Stimulated activated CD4-positive, alpha-beta T cell treated with anti-CD3 and anti-CD28 coated beads, Interleukin-4, amount 100 ng/mL, for 48 hours (primary cell): Measurements from ENCODE around the gene XXYLT1.
"Not testable (repeated sequence)": the region's sequence is repeated elsewhere in the genome, so short reads cannot be mapped to it uniquely, and the experiment has no call there.

Experiments
- DNase-seq, 2 donors: peaks; one replicate each; pipeline ENCODE4 v3.0.0-alpha.2; 2020; ENCODE audit warnings: low read depth in 2 of 2

Gene XXYLT1

GRCh38 chr3:195207731-195208130, 63.2 kb downstream of the XXYLT1 start:
- DNase-seq: no peak

GRCh38 chr3:195207056-195207455, 63.9 kb downstream of the XXYLT1 start:
- no peak for DNase-seq

- DNase-seq: no peak
These were observed 66.4 kb downstream of the XXYLT1 start for GRCh38 chr3:195204360-195205163.

- DNase-seq: no peak
These were observed 67.4 kb downstream of the XXYLT1 start for GRCh38 chr3:195203606-195204005.

GRCh38 chr3:195201295-195201694, 69.7 kb downstream of the XXYLT1 start:
- no peak for DNase-seq

GRCh38 chr3:195200010-195200822, 70.7 kb downstream of the XXYLT1 start:
- no peak for DNase-seq

GRCh38 chr3:195198426-195199346, 72.3 kb downstream of the XXYLT1 start:
- DNase-seq: no peak

GRCh38 chr3:195197765-195198425, 73.1 kb downstream of the XXYLT1 start:
- no peak for DNase-seq

GRCh38 chr3:195196266-195196665, 74.7 kb downstream of the XXYLT1 start:
- no peak for DNase-seq

GRCh38 chr3:195195321-195196209, 75.4 kb downstream of the XXYLT1 start:
- DNase-seq: no peak

GRCh38 chr3:195194559-195195206, 76.3 kb downstream of the XXYLT1 start:
- DNase-seq: no peak

- no peak for DNase-seq
These were observed 79.4 kb downstream of the XXYLT1 start for GRCh38 chr3:195191580-195191979.

- DNase-seq: no peak
These were observed 81.1 kb downstream of the XXYLT1 start for GRCh38 chr3:195189821-195190220.

- DNase-seq: no peak
These were observed 82.5 kb downstream of the XXYLT1 start for GRCh38 chr3:195188426-195188927.

GRCh38 chr3:195187609-195188425, 83.1 kb downstream of the XXYLT1 start:
- DNase-seq: no peak

GRCh38 chr3:195186710-195187047, 84.3 kb downstream of the XXYLT1 start:
- not testable (repeated sequence) for DNase-seq

GRCh38 chr3:195186041-195186709, 84.8 kb downstream of the XXYLT1 start:
- DNase-seq: no peak

GRCh38 chr3:195185583-195185982, 85.4 kb downstream of the XXYLT1 start:
- no peak for DNase-seq
